Bronchial epithelial cell (primary cell): Measurements from ENCODE around the gene ZNF578. TPM values are rescaled to one million over a fixed set of nuclear protein-coding genes. Genes with fewer than 3 reads are reported as not detected.
"Not testable (repeated sequence)": the region's sequence is repeated elsewhere in the genome, so short reads cannot be mapped to it uniquely, and the experiment has no call there.

Experiments used
- DNase-seq: peaks from one replicate; pipeline ENCODE4 v3.0.0-alpha.2; 2010; ENCODE audit warnings: low read depth
- FAIRE-seq: peaks from 2 replicates; lab custom pipeline; 2011; peaks lifted over from hg19 to GRCh38; lab: Jason Lieb, UNC
- H3K27me3 ChIP-seq: 2 replicates; pipeline ENCODE4 v1.5.1; 2011; ENCODE audit warnings: low read length; ENCODE audit not compliant: control insufficient read depth, insufficient read depth
- H3K36me3 ChIP-seq: 2 replicates; pipeline ENCODE4 v1.5.1; 2011; ENCODE audit warnings: low read length; ENCODE audit not compliant: control insufficient read depth, insufficient read depth
- H3K4me3 ChIP-seq: 2 replicates; pipeline ENCODE4 v1.5.1; 2011; ENCODE audit warnings: mild to moderate bottlenecking, low read depth, low read length, control low read depth
- CTCF ChIP-seq: IDR thresholded peaks from 2 replicates; pipeline ENCODE4 v1.5.1; 2011; ENCODE audit warnings: mild to moderate bottlenecking, moderate library complexity, low read length, control low read depth, inconsistent platforms; ENCODE audit not compliant: insufficient read depth, severe bottlenecking
- total RNA-seq: library from RNA; depleted of rRNA; stranded (reverse); fragments of >200 nt; gene quantifications from 2 replicates; pipeline ENCODE4 v1.2.1, GENCODE V29; 2014

Gene ZNF578
- total RNA-seq, 1 donor from 2014 or later, result 2.4 TPM

- Histone ChIP-seq H3K27me3 (no peaks in the 10 kb centered on the region), H3K36me3 (peaks cover 11% of the 10 kb centered on the region), H3K4me3 (no peak overlapping the region)
- FAIRE-seq, result no peak
- no peak for TF ChIP-seq CTCF
- DNase-seq, result no peak
Observed at GRCh38 chr19:52554216-52554971, 101.0 kb downstream of the ZNF578 start.

- Histone ChIP-seq H3K27me3 (no peaks in the 10 kb centered on the region), H3K4me3 (no peak overlapping the region), H3K36me3 (peaks cover 5% of the 10 kb centered on the region)
- FAIRE-seq (no peak), DNase-seq (no peak)
- TF ChIP-seq CTCF, result no peak
Observed at GRCh38 chr19:52557231-52557995, 104.1 kb downstream of the ZNF578 start.

GRCh38 chr19:52558732-52559445, 105.5 kb downstream of the ZNF578 start:
- H3K36me3 ChIP-seq, FAIRE-seq, H3K27me3 ChIP-seq, H3K4me3 ChIP-seq, DNase-seq: not testable (repeated sequence)

- not testable (repeated sequence) for H3K36me3 ChIP-seq
Observed at GRCh38 chr19:52561611-52562010, 108.3 kb downstream of the ZNF578 start.

More at GRCh38 chr19:52561611-52562010, 108.3 kb downstream of the ZNF578 start:
- not testable (repeated sequence) for H3K27me3 ChIP-seq, FAIRE-seq, DNase-seq, H3K4me3 ChIP-seq

Other genes with a start within 250 kb of the ZNF578 start
- gene ZNF766, start 184.0 kb upstream of the ZNF578 start, total RNA-seq, result 13.2 and 14.6 TPM in 2 replicates
- gene ZNF480, start 156.4 kb upstream of the ZNF578 start, total RNA-seq, result 2.6 and 2.7 TPM in 2 replicates
- 1.3 and 1.4 TPM in 2 replicates for gene ZNF610, start 117.3 kb upstream of the ZNF578 start, total RNA-seq
- 22.1 and 24.0 TPM in 2 replicates for gene ZNF880, start 83.6 kb upstream of the ZNF578 start, total RNA-seq
- 15.8 and 32.5 TPM in 2 replicates for gene ZNF528, start 55.7 kb upstream of the ZNF578 start, total RNA-seq
- gene ZNF534, start 24.4 kb upstream of the ZNF578 start, total RNA-seq, result not detected in 2 replicates
- gene ZNF808, start 74.1 kb downstream of the ZNF578 start, total RNA-seq, result 12.6 and 17.0 TPM in 2 replicates
- 11.6 and 15.6 TPM in 2 replicates for gene ZNF701, start 116.7 kb downstream of the ZNF578 start, total RNA-seq
- gene ZNF83, start 184.8 kb downstream of the ZNF578 start, total RNA-seq, result 132 and 163 TPM in 2 replicates